Right lobe of liver (tissue), 4 donors: ENCODE data around the gene SNX30.

Source experiments
- CTCF ChIP-seq, 4 donors: fragments of 200-600 bp in 3 of 4; fragments of 450-650 bp in 1 of 4; IDR thresholded peaks; one replicate each; pipeline versions ENCODE4 v1.5.1 to v1.8.0; 2016 to 2022; ENCODE audit warnings: antibody characterized with exemption in 4 of 4, mild to moderate bottlenecking in 2 of 4
- POLR2A ChIP-seq: fragments of 450-650 bp; IDR thresholded peaks from one replicate; pipeline ENCODE4 v1.6.1; 2017; ENCODE audit warnings: antibody characterized with exemption, mild to moderate bottlenecking
- donor health status: DM: no; HTN: no; CAD: no.
- donor health status: DM: no; HTN: no; CAD: no.
- donor health status: DM: no; HTN: yes; CAD: no.

DNA sequence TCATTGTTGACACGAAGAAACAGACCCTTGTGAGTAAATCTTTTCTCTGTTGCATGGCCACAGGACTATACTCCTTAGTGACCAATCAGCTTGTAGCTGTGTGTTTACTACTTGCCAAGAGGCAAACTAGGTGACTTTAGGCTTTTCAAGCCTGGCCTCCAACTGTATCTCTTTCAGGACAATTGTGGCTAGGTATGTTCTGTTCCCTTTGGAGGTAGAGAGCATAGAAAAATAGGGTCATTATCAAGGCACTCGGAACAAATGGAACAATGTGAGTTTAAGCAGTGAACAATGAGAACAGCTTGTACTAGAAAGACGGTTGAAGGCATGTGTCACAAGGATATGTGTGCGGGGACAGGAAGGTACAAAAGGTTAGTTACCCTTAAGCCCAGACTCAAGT, 92.0 kb downstream of the SNX30 start:
- TF ChIP-seq CTCF (IDR thresholded peaks at IDR 0.05): no peak
- TF ChIP-seq POLR2A: no peak
